OCI-LY7 (cell line): ENCODE results near the gene PRPF40A. TPM values are rescaled to one million over a fixed set of nuclear protein-coding genes. Genes with fewer than 3 reads are reported as not detected.

Source experiments
- BruUV-seq: library from RNA; stranded (reverse); fragments of 400-500 nt; replicated peaks from 2 replicates; lab custom pipeline; 2021; lab: Mats Ljungman, UMichigan
- CTCF ChIA-PET: fragments of 300-600 bp; sonication (Branson Sonifier 250); formaldehyde crosslinking; loops from one replicate; lab custom pipeline; 2022; ENCODE audit warnings: antibody characterized with exemption; ENCODE audit not compliant: unreplicated experiment; lab: Charles Lee
- POLR2A ChIA-PET: fragments of 300-600 bp; sonication (Branson Sonifier 250); formaldehyde crosslinking; loops from one replicate; lab custom pipeline; 2022; ENCODE audit warnings: antibody characterized with exemption; lab: Charles Lee
- DNase-seq: peaks from one replicate; pipeline ENCODE4 v3.0.0-alpha.2; 2015; ENCODE audit warnings: low spot score
- H2AFZ ChIP-seq: fragments of 200-600 bp; sonication (generic), shearing (Covaris generic); 2 replicates; pipeline ENCODE4 v1.6.1; 2014; ENCODE audit warnings: mild to moderate bottlenecking, antibody characterized with exemption, low read length, moderate library complexity
- H3K27ac ChIP-seq: fragments of 200-600 bp; sonication (generic); 2 replicates; pipeline ENCODE4 v1.5.1; 2014; ENCODE audit warnings: mixed run types, low read depth, mild to moderate bottlenecking, moderate library complexity, low read length, inconsistent platforms; ENCODE audit not compliant: poor library complexity, severe bottlenecking
- H3K36me3 ChIP-seq: fragments of 200-600 bp; sonication (generic); 2 replicates; pipeline ENCODE4 v1.6.1; 2014; ENCODE audit warnings: mild to moderate bottlenecking, antibody characterized with exemption, low read length, moderate library complexity, mixed read lengths; ENCODE audit not compliant: insufficient read depth
- H3K4me1 ChIP-seq: fragments of 200-600 bp; sonication (generic); 2 replicates; pipeline ENCODE4 v1.5.1; 2014; ENCODE audit warnings: mild to moderate bottlenecking, low read length; ENCODE audit not compliant: insufficient read depth, poor library complexity, severe bottlenecking
- H3K4me2 ChIP-seq: fragments of 200-600 bp; sonication (generic); 2 replicates; pipeline ENCODE4 v1.6.1; 2014; ENCODE audit warnings: mild to moderate bottlenecking, low read length
- H3K4me3 ChIP-seq: fragments of 200-600 bp; sonication (generic); 2 replicates; pipeline ENCODE4 v1.5.1; 2014; ENCODE audit warnings: mild to moderate bottlenecking, low read depth, low read length; ENCODE audit not compliant: poor library complexity, severe bottlenecking
- H3K79me2 ChIP-seq: fragments of 200-600 bp; sonication (generic); 2 replicates; pipeline ENCODE4 v1.6.1; 2016; ENCODE audit warnings: low read depth, mild to moderate bottlenecking, low read length, moderate library complexity, mixed read lengths; ENCODE audit not compliant: insufficient read depth
- H3K9me2 ChIP-seq: fragments of 200-600 bp; sonication (generic); 2 replicates; pipeline ENCODE4 v1.6.1; 2016; ENCODE audit warnings: mild to moderate bottlenecking, low read length, mixed read lengths; ENCODE audit not compliant: insufficient read depth
- H3K9me3 ChIP-seq: fragments of 200-600 bp; sonication (generic); 2 replicates; pipeline ENCODE4 v1.6.1; 2014; ENCODE audit warnings: mild to moderate bottlenecking, mixed run types, low read length, mixed read lengths
- H4K20me1 ChIP-seq: fragments of 200-600 bp; sonication (generic); 2 replicates; pipeline ENCODE4 v1.6.1; 2014; ENCODE audit warnings: mild to moderate bottlenecking, antibody characterized with exemption, low read length, moderate library complexity, mixed read lengths; ENCODE audit not compliant: insufficient read depth
- EZH2phosphoT487 ChIP-seq: fragments of 200-600 bp; sonication (generic); IDR thresholded peaks from 2 replicates; pipeline ENCODE4 v1.6.1; 2018; ENCODE audit warnings: low read depth, borderline replicate concordance, mild to moderate bottlenecking, mixed run types, antibody characterized with exemption, low read length, moderate library complexity, mixed read lengths
- intact Hi-C: fragments of 100-400 bp; cut with micrococcal nuclease; formaldehyde crosslinking; loops from one replicate; pipeline ENCODE4 v1.10.0; 2022; ENCODE audit not compliant: unreplicated experiment
- total RNA-seq, 2 experiments: library from RNA; depleted of rRNA in 1 of 2; stranded (reverse); fragments of >200 nt in 1 of 2; shearing (Covaris generic) in 1 of 2; gene quantifications; 2 replicates each; pipeline ENCODE4 v1.2.3, GENCODE V29; 2014 to 2022
- TF ChIP-seq, protein P1 (sequence below): fragments of 200-600 bp; sonication (generic); conservative IDR thresholded peaks from 2 replicates; pipeline ENCODE4 v1.5.1; 2014; ENCODE audit warnings: mild to moderate bottlenecking, antibody characterized with exemption, low read length, moderate library complexity, mixed read lengths

PRPF40A gene
- total RNA-seq, 2 experiments from 2014 or later, result 156 to 177 TPM

DNA sequence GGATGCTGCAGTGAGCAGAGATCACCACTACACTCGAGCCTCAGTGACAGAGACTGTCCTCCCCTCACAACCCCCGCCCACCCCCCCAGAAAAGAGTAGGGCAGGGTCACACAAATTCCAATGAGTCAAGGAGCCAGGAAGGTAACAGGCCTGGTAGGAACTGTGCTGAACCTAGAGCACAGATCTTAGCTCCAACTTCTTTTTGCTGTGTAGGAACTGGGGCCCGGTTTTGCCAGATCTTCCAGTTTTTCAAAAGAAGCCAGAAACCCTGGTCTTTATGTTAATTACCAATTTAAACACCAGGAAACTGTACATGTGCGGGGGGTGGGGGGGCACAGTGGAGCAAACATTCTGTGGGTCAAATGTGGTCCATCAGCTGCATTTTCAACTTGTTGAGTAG is 71.0 kb downstream of the PRPF40A start:
- H3K9me2 ChIP-seq, result no peaks in the 10 kb centered on the region
- no peak for DNase-seq
- intact Hi-C loops, result no loop called here
- no peak overlapping the region for H3K4me2 ChIP-seq
- H3K36me3 ChIP-seq, result peaks cover 27% of the 10 kb centered on the region
- ChIA-PET POLR2A (interaction anchor here (0.6 to 1.5 kb wide), 4 partner anchors 17 to 1142 kb away, joined by 3 to 5 read pairs (median 3); no protein-coding TSS in a partner anchor), CTCF (no interaction called here)
- TF ChIP-seq EZH2phosphoT487, result no peak
- H2AFZ ChIP-seq, result no peak overlapping the region
- H3K9me3 ChIP-seq, result no peaks in the 10 kb centered on the region
- H3K4me3 ChIP-seq, result no peak overlapping the region
- no peaks in the 10 kb centered on the region for H3K79me2 ChIP-seq
- BruUV-seq, result no TSS peak
- no peaks in the 10 kb centered on the region for H4K20me1 ChIP-seq
- no peaks in the 10 kb centered on the region for H3K4me1 ChIP-seq
- H3K27ac ChIP-seq, result no peak overlapping the region

DNA sequence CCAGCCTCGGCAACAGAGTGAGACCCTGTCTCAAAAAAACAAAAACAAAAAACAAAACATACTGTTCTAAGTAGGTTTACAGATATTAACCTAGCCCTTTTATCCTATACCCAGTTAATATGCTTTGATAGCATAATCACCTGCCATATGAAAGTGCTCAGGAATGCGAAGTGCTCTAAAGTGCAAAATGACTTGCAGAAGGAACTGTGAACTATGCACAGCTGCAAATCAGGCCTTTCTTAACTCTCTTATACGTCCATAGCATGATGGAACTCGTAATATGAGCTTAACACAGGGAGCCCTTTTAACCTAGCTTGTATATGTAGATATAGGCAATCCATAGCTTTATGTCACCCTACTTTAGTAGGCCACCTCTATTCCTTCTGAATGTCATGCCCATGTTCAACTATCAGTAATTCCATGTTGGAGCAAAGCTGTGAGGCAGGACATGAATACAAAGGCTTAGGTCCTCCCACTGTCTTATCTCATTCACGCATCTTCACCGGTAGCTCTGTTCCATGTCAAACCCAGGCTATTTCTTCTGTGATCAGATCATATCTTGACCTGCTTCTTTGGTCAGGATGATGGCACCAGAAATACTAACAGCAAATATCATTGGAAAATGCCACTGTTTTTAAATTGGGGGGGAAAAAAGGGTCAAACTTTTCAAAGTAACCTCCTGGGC is 72.9 kb downstream of the PRPF40A start:
- Histone ChIP-seq H3K36me3 (peaks cover 11% of the 10 kb centered on the region; the same call in 1 of the 2 replicates), H3K4me3 (no peak overlapping the region), H3K4me1 (no peaks in the 10 kb centered on the region), H2AFZ (no peak overlapping the region), H3K9me3 (no peaks in the 10 kb centered on the region), H3K4me2 (no peak overlapping the region), H3K79me2 (no peaks in the 10 kb centered on the region), H3K27ac (no peak overlapping the region), H4K20me1 (no peaks in the 10 kb centered on the region), H3K9me2 (no peaks in the 10 kb centered on the region)
- CTCF ChIA-PET, result no interaction called here
- intact Hi-C loops, result no loop called here
- no peak for DNase-seq
- TF ChIP-seq, protein P1, sequence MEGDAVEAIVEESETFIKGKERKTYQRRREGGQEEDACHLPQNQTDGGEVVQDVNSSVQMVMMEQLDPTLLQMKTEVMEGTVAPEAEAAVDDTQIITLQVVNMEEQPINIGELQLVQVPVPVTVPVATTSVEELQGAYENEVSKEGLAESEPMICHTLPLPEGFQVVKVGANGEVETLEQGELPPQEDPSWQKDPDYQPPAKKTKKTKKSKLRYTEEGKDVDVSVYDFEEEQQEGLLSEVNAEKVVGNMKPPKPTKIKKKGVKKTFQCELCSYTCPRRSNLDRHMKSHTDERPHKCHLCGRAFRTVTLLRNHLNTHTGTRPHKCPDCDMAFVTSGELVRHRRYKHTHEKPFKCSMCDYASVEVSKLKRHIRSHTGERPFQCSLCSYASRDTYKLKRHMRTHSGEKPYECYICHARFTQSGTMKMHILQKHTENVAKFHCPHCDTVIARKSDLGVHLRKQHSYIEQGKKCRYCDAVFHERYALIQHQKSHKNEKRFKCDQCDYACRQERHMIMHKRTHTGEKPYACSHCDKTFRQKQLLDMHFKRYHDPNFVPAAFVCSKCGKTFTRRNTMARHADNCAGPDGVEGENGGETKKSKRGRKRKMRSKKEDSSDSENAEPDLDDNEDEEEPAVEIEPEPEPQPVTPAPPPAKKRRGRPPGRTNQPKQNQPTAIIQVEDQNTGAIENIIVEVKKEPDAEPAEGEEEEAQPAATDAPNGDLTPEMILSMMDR, result no peak
- no peak for TF ChIP-seq EZH2phosphoT487
- BruUV-seq, result no TSS peak
- POLR2A ChIA-PET, result no interaction called here

DNA sequence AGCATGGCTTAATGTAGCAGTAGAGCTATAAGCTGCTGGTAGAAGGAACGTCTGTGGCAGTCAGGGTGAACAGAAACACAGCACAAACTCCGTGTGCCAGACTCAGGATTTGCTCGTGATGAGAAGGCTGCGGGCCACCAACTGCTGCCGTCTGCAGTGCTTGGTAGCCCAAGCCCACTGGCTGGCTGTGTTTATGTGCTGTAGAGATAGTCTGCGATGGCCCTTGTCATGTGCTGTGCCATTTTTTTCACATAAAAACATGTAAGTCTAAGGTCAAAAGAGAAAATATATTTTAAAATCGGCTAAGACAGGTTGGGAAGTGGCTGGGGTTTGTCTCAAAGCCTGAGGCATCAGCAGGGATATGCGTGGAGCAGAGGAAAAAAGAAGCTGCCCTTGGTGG is 78.7 kb downstream of the PRPF40A start:
- BruUV-seq, result no TSS peak
- H2AFZ ChIP-seq, result no peak overlapping the region
- DNase-seq, result no peak
- H3K9me3 ChIP-seq, result no peaks in the 10 kb centered on the region
- H3K4me1 ChIP-seq, result no peaks in the 10 kb centered on the region
- H3K36me3 ChIP-seq, result no peaks in the 10 kb centered on the region
- ChIA-PET POLR2A (interaction anchor here (0.6 kb wide), 1 partner anchor 562 kb away, joined by 6 read pairs; no protein-coding TSS in a partner anchor), CTCF (no interaction called here)
- H4K20me1 ChIP-seq, result no peaks in the 10 kb centered on the region
- no peaks in the 10 kb centered on the region for H3K9me2 ChIP-seq
- intact Hi-C loops, result no loop called here
- H3K27ac ChIP-seq, result no peak overlapping the region
- TF ChIP-seq, protein P1, result no peak
- TF ChIP-seq EZH2phosphoT487, result no peak
- H3K79me2 ChIP-seq, result no peaks in the 10 kb centered on the region
- no peak overlapping the region for H3K4me2 ChIP-seq
- no peak overlapping the region for H3K4me3 ChIP-seq
